Brain microvascular endothelial cell (primary cell): ENCODE measurements around the gene PPM1G.
A peak's percentile ranks its signal among the peaks of the same experiment; 100 is the strongest.

Source experiments
- DNase-seq: peaks from one replicate; pipeline ENCODE4 v3.0.0-alpha.2; 2020
- H3K27ac ChIP-seq: fragments of 250-450 bp; sonication (Bioruptor Pico); 2 replicates; pipeline ENCODE4 v1.5.1; 2020; ENCODE audit warnings: mild to moderate bottlenecking, moderate library complexity
- H3K27me3 ChIP-seq: fragments of 250-450 bp; sonication (Bioruptor Pico); replicated peaks from 2 replicates; pipeline ENCODE4 v1.5.1; 2020; ENCODE audit warnings: mild to moderate bottlenecking
- H3K36me3 ChIP-seq: fragments of 250-450 bp; sonication (Bioruptor Pico); replicated peaks from 2 replicates; pipeline ENCODE4 v1.5.1; 2020; ENCODE audit warnings: mild to moderate bottlenecking
- H3K4me3 ChIP-seq: 2 replicates; pipeline ENCODE4 v1.5.1; 2011; ENCODE audit warnings: low read depth, mild to moderate bottlenecking, control low read depth, low read length, moderate library complexity
- CTCF ChIP-seq: IDR thresholded peaks from 2 replicates; pipeline ENCODE4 v1.5.1; 2011; ENCODE audit warnings: low read depth, mild to moderate bottlenecking, moderate library complexity, low read length, control low read depth, inconsistent platforms; ENCODE audit errors: missing control alignments
- in situ Hi-C: cut with HindIII; loops from 2 replicates; pipeline ENCODE4 v1.10.0; 2017; ENCODE audit warnings: low sequenced_read_pairs, low pct_ligation_motif_present

PPM1G gene

DNA sequence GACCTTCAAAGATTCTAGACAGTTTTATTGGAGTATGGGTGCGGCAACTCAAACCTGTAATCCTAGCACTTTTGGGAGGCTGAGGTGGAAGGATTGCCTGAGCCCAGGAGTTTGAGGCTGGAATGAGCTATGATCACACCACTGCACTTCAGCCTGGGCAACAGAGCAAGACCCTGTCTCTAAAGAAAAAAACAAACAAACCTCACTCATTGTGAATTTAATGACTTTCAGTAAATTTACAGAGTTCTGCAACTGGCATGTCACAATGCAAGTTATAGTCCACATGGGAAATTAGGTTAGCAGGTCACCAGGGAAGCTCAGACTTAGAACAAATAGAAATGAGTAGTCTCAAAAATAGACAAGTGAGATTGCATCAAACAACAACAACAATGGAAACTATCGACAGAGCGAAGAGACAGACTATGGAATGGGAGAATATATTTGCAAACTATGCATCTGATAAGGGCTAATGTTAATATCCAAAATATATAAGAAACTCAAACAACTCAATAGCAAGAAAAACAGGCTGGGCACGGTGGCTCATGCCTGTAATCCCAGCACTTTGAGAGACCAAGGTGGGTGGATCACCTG, 12.4 kb upstream of the PPM1G start:
- TF ChIP-seq CTCF, result no peak
- Histone ChIP-seq H3K27ac (no peak overlapping the region), H3K4me3 (no peak overlapping the region), H3K36me3 (no peaks in the 10 kb centered on the region), H3K27me3 (no peaks in the 10 kb centered on the region)
- DNase-seq, result no peak
- in situ Hi-C loops, result no loop called here

- in situ Hi-C loops, result no loop called here
- H3K27ac ChIP-seq, result no peak overlapping the region
- no peak for DNase-seq
These were observed 11.6 kb upstream of the PPM1G start for GRCh38 chr2:27420996-27421395.

GRCh38 chr2:27416151-27416550, 6.8 kb upstream of the PPM1G start:
- no peak overlapping the region for H3K4me3 ChIP-seq
- no peak overlapping the region for H3K27ac ChIP-seq
- in situ Hi-C loops, result no loop called here
- no peak for TF ChIP-seq CTCF
- no peaks in the 10 kb centered on the region for H3K27me3 ChIP-seq
- no peak for DNase-seq
- no peaks in the 10 kb centered on the region for H3K36me3 ChIP-seq

More at GRCh38 chr2:27420996-27421395, 11.6 kb upstream of the PPM1G start:
- Histone ChIP-seq H3K27me3 (no peaks in the 10 kb centered on the region), H3K36me3 (no peaks in the 10 kb centered on the region), H3K4me3 (no peak overlapping the region)
- no peak for TF ChIP-seq CTCF

GRCh38 chr2:27412419-27413152, 3.2 kb upstream of the PPM1G start:
- H3K27ac ChIP-seq, result no peak overlapping the region
- no peak overlapping the region for H3K4me3 ChIP-seq
- no peaks in the 10 kb centered on the region for H3K27me3 ChIP-seq
- in situ Hi-C loops, result no loop called here
- TF ChIP-seq CTCF, result no peak
- H3K36me3 ChIP-seq, result no peaks in the 10 kb centered on the region
- no peak for DNase-seq

DNA sequence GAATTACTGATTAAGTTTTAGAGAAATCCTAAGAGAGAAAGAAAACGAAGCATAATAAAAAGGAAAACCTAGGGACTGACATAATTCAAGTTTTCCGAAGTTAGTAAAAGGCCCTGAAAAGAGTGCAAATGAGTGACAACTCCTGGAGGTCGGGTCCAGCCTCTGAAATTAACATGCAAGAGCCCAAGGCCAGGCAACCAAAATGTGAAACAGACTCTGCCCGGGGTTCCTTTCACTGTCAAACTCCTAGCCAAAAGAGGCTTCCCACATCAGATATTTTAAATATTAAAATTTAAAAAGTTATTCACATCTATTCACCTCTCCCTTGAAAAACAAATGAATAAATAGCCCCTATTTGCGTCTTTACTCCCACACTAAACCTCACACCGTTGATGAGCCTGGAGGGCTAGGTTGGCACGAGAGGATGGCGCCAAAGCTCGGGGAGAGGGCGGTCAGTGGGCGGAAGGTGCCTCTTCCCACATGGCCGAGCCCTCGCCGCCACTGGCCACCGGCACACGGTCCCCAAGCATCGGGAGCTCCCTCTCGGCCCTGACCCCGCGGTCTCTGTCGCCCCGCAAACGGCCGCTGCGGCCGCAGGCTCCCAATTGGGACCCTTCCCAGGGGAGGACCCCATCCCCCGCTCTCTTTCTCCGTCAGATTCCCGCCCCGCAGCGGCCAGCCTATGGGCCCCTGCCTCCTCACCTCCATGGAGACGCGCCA, 630 bp downstream of the PPM1G start:
- Histone ChIP-seq H3K27me3 (no peaks in the 10 kb centered on the region), H3K27ac (peak overlapping the region; percentile 21), H3K36me3 (peaks cover 5% of the 10 kb centered on the region), H3K4me3 (peak overlapping the region; percentile 87)
- TF ChIP-seq CTCF, result no peak
- in situ Hi-C loops, result no loop called here
- no peak for DNase-seq
